ENCODE results near the gene SERHL2.
"Not testable (repeated sequence)": the region's sequence is repeated elsewhere in the genome, so short reads cannot be mapped to it uniquely, and the experiment has no call there.

The SERHL2 gene

GRCh38 chr22:42536166-42536565, 17.6 kb upstream of the SERHL2 start:
- no peak for DNase-seq

- not testable (repeated sequence) for DNase-seq
Measured at GRCh38 chr22:42536634-42537033, 17.1 kb upstream of the SERHL2 start.

- not testable (repeated sequence) for DNase-seq
Measured at GRCh38 chr22:42537199-42537831, 16.4 kb upstream of the SERHL2 start.

DNA sequence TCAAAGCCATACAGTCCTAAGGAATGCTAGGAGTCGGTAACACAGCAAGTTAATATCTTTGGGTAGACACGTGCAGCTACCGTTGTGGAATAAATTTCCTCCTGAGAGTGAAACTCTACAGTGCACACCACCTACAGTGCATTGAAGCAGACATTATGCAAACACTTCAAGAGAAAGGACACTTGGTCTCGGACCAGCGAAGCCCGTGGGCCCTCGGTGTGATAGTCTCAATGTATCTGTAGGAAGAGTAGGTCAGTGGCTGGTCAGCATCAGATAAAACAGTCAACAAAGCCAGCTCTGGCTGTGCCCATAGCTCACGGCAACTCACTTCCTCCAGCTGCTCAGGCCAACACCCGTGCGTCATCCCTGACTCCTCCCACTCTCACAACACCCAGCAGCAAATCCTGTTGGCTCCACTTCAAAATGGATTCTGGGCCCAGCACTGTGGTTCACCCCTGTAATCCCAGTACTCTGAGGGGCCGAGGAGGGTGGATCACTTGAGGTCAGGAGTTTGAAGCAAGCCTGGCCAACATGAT, 14.5 kb upstream of the SERHL2 start:
- DNase-seq, result not testable (repeated sequence)

GRCh38 chr22:42544686-42545085, 9.1 kb upstream of the SERHL2 start:
- peak; percentile 76 for DNase-seq

- DNase-seq, result no peak
Measured at GRCh38 chr22:42547562-42547961, 6.2 kb upstream of the SERHL2 start.

DNA sequence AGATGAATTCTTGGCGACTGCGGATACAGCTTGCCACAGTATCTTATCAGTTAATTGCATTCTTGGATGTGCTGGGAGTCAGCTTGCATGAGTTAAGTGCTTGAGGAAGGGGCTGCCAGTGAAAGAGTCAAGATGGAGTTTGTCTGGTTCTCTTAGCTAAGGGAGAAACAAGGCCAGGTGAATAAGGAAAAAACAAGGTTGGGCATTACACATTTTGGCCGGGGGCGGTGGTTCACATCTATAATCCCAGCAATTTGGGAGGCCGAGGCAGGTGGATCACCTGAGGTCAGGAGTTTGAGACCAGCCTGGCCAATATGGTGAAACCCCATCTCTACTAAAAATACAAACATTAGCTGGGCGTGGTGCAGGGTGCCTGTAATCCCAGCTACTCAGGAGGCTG, 5.6 kb upstream of the SERHL2 start:
- not testable (repeated sequence) for DNase-seq

GRCh38 chr22:42548597-42549330, 5.0 kb upstream of the SERHL2 start:
- DNase-seq, result no peak

DNA sequence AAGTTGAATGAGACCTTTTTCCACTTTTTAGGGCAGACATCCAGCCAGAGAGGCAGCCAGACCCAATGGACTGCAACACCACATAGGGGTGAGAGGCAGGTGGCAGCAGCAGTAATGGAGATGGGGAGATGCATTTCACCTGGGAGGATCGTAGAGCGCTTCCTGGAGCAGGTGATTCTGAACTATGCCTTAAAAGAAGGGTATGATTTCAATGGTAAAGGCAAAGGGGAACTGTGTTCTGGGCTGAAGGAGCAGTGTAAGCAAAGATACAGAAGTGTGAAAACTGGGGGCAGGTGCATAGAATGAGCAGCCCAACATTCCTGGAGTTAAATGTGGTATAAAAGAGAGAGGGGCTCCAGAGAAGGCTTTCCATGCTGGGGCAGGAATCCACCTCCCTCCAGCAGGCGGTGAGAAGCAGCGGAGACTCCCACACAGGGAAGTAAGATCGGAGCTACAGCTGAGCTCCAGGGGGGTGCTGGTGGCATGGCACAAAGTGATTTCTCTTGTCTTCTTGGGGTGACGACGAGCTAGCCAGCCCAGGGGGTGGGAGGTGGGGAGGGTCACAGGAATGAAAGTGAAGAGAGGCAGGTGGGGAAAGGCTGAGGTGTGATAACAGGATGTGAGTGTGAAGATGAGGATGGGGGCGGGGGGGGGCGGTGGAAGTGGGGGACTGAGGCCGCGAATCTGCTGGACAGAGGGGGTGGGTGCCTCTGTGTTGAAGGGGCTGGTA, 4.3 kb upstream of the SERHL2 start:
- DNase-seq, result no peak

DNA sequence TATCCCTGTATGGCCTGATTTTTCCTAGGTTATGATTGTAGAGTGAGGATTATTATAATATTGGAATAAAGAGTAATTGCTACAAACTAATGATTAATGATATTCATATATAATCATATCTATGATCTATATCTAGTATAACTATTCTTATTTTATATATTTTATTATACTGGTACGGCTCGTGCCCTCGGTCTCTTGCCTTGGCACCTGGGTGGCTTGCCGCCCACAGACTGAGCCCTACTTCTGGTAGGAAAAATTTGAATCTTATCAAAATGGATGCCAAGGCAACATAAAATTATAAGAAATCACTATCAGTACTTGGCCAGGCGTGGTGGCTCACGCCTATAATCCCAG, 1.5 kb upstream of the SERHL2 start:
- not testable (repeated sequence) for DNase-seq

DNA sequence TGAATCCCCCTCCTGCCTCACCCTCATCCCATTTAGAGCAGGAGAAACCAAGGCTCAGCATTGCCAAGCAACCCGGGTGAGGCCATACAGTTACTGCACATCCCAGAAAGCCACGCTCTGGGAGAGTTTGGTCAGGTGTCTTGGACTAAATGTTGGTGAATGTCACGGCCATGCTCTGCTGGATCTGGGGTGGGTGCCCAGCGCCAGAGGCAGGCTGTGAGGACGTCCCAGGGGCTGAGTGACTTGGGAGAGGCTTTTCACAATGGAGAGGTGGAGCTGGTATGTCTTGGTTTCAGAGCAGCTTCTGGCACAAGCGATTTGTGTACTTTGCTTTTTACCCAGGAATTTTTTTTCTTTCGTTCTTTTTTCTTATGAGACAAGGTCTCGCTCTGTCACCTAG, 6.6 kb downstream of the SERHL2 start:
- no peak for DNase-seq

- DNase-seq, result no peak
Measured at GRCh38 chr22:42560781-42561180, 7.0 kb downstream of the SERHL2 start.

- no peak for DNase-seq
Measured at GRCh38 chr22:42561856-42562255, 8.1 kb downstream of the SERHL2 start.

GRCh38 chr22:42562279-42562678, 8.5 kb downstream of the SERHL2 start:
- DNase-seq, result no peak

DNA sequence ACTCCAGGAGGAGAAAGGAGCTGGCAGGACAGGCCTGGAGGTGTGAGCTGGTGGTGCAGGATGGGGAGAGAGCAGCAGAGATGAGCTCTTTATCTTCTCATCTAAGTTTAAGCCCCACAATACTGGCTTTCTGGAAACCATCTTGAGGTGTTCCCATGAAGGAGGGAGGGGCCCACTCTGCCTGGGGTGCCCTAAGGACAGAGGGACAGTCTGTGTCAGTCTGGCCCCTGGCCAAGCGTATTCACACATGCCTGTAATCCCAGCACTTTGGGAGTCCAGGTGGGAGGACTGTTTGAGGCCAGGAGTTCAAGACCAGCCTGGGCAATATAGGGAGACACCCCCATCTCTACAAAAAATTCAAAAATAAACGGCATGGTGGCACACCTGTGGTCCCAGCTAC, 8.9 kb downstream of the SERHL2 start:
- DNase-seq, result no peak

DNA sequence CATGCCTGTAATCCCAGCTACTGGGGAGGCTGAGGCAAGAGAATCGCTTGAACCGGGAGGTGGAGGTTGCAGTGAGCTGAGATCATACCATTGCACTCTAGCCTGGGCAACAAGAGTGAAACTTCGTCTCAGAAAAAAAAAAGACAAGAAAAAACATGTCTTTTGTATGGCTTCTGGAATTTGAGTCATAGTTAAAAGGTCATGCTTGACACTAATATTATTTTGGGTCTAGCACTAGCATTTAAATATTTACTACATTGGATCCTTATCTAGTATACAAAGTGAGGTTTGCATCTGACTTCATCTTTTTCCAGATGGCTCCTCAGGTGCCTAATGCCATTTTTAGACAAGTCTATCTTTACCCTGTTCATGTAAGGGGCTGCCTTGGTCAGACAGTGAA, 10.2 kb downstream of the SERHL2 start:
- DNase-seq, result not testable (repeated sequence)

- no peak for DNase-seq
Measured at GRCh38 chr22:42564699-42565098, 10.9 kb downstream of the SERHL2 start.

- DNase-seq, result no peak
Measured at GRCh38 chr22:42565956-42566355, 12.2 kb downstream of the SERHL2 start.

GRCh38 chr22:42567950-42568349, 14.2 kb downstream of the SERHL2 start:
- not testable (repeated sequence) for DNase-seq

DNA sequence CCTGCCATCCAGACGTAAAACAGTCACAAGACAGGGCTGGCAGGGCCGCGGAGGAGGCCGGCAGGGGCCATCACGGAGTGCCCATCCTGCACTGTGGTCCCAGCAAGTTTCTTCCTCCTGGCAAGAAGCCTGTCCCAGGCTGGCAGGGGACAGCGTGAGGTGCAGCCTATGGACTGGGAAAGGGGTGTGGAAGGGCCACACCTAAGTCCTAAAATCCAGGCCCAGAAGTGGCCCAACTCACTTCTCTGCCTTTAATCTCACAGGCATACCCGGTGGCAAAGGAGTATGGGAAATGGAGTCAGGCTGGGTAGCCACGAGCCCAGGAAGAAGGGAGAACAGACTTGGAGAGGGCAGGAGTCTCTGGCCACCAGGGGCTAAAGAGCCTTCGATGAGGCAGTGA, 16.8 kb downstream of the SERHL2 start:
- DNase-seq, result not testable (repeated sequence)

DNA sequence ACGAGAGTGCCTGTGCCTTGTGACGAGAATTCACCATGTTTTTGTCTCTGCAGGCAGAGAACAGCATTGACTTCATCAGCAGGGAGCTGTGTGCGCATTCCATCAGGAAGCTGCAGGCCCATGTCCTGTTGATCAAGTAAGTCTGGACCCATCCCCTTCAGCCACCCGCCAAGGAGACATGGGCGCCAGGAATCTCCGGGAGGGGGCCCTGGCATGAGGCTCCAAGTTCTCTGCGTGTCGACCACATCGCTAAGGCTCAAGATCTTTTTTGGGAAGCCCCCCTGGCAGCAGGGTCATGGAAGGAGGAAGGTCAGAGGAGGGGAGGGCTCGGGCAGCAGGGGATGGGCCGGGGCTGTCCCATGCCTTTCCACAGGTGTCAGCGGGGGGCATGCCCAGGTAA, 17.3 kb downstream of the SERHL2 start:
- not testable (repeated sequence) for DNase-seq

DNA sequence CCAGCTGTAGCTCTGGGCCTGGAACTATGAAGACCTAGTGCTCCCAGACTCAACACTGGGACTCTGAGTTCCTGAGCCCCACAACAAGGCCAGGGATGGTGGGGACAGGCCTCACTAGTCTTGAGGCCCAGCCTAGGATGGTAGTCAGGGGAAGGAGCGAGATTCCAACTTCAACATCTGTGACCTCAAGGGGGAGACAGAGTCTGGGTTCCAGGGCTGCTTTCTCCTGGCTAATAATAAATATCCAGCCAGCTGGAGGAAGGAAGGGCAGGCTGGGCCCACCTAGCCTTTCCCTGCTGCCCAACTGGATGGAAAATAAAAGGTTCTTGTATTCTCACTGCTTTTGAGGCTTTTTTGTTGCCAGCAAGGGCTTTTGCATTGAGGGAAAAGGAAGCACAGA, 20.3 kb downstream of the SERHL2 start:
- not testable (repeated sequence) for DNase-seq

GRCh38 chr22:42574468-42574867, 20.7 kb downstream of the SERHL2 start:
- not testable (repeated sequence) for DNase-seq

All from NCI-H2029 (cell line).